SK-N-SH (cell line): ENCODE data around the gene SPRR2F. TPM values are rescaled to one million over a fixed set of nuclear protein-coding genes. Genes with fewer than 3 reads are reported as not detected.

Experiments used
- CTCF ChIA-PET: fragments of 300-600, 350-600 bp; formaldehyde crosslinking; extraction: SDS; loops from one replicate; lab custom pipeline; 2021; lab: Yijun Ruan, JAX
- POLR2A ChIA-PET: fragments of 350-600 bp; sonication (Branson Sonifier 250); formaldehyde crosslinking; extraction: SDS; loops from one replicate; lab custom pipeline; 2020; ENCODE audit warnings: antibody characterized with exemption, inconsistent platforms; lab: Yijun Ruan, JAX
- DNase-seq: peaks from one replicate; pipeline ENCODE4 v3.0.0; 2012
- H2AFZ ChIP-seq: fragments of 200-600 bp; sonication (generic); 2 replicates; pipeline ENCODE4 v1.8.1; 2016; ENCODE audit warnings: antibody characterized with exemption, mild to moderate bottlenecking, low read depth
- H3F3A ChIP-seq: fragments of 200-600 bp; sonication (generic); replicated peaks from 2 replicates; pipeline ENCODE3; 2016; ENCODE audit warnings: antibody characterized with exemption, mild to moderate bottlenecking; ENCODE audit not compliant: insufficient read depth
- H3K27ac ChIP-seq, 2 experiments: fragments of 200-500 bp in 1 of 2; fragments of 200-600 bp in 1 of 2; sonication (Bioruptor generic) in 1 of 2; sonication (generic), shearing (Covaris generic) in 1 of 2; 2 replicates each; pipeline versions ENCODE4 v1.5.1 to v1.6.1; 2014 to 2016; ENCODE audit warnings: low read depth in 2 of 2, inconsistent platforms in 1 of 2, low read length in 1 of 2, mild to moderate bottlenecking in 1 of 2, mixed read lengths in 1 of 2
- H3K27me3 ChIP-seq: fragments of 200-600 bp; sonication (generic), shearing (Covaris generic); 2 replicates; pipeline ENCODE4 v1.6.1; 2016; ENCODE audit warnings: mixed run types; ENCODE audit not compliant: insufficient read depth
- H3K36me3 ChIP-seq, 2 experiments: fragments of 200-500 bp in 1 of 2; fragments of 200-600 bp in 1 of 2; sonication (Bioruptor generic) in 1 of 2; sonication (generic) in 1 of 2; replicated peaks in 1 of 2; 2 replicates each; pipeline versions ENCODE3 to v1.5.1; 2014 to 2016; ENCODE audit warnings: low read length in 1 of 2, mild to moderate bottlenecking in 1 of 2; ENCODE audit not compliant: insufficient read depth in 2 of 2, control insufficient read depth in 1 of 2
- H3K4me1 ChIP-seq, 2 experiments: fragments of 200-500 bp in 1 of 2; fragments of 200-600 bp in 1 of 2; sonication (Bioruptor generic) in 1 of 2; sonication (generic), shearing (Covaris generic) in 1 of 2; 2 replicates each; pipeline versions ENCODE4 v1.5.1 to v1.6.1; 2014 to 2016; ENCODE audit warnings: low read depth in 1 of 2, low read length in 1 of 2, mixed run types in 1 of 2; ENCODE audit not compliant: insufficient read depth in 2 of 2, control insufficient read depth in 1 of 2
- H3K4me2 ChIP-seq: fragments of 200-600 bp; sonication (generic), shearing (Covaris generic); 2 replicates; pipeline ENCODE4 v1.6.1; 2017; ENCODE audit warnings: mixed run types
- H3K4me3 ChIP-seq, 2 experiments: fragments of 200-500 bp in 1 of 2; fragments of 200-600 bp in 1 of 2; sonication (Bioruptor generic) in 1 of 2; sonication (generic), shearing (Covaris generic) in 1 of 2; 2 replicates each; pipeline versions ENCODE4 v1.5.1 to v1.8.1; 2014 to 2016; ENCODE audit warnings: low read depth in 2 of 2, inconsistent platforms in 1 of 2, low read length in 1 of 2, mild to moderate bottlenecking in 1 of 2, mixed read lengths in 1 of 2, moderate library complexity in 1 of 2
- H3K79me2 ChIP-seq: fragments of 200-600 bp; sonication (generic); 2 replicates; pipeline ENCODE4 v1.8.1; 2017; ENCODE audit warnings: mild to moderate bottlenecking; ENCODE audit not compliant: insufficient read depth
- H3K9ac ChIP-seq: fragments of 200-600 bp; sonication (generic); 2 replicates; pipeline ENCODE4 v1.6.1; 2017; ENCODE audit warnings: mixed run types
- H3K9me2 ChIP-seq: fragments of 200-600 bp; sonication (generic); 2 replicates; pipeline ENCODE4 v1.6.1; 2017; ENCODE audit warnings: mixed run types
- H3K9me3 ChIP-seq: fragments of 200-600 bp; sonication (generic); 2 replicates; pipeline ENCODE4 v1.6.1; 2017; ENCODE audit warnings: mixed run types, mild to moderate bottlenecking, moderate library complexity
- H4K20me1 ChIP-seq: fragments of 200-600 bp; sonication (generic); 2 replicates; pipeline ENCODE4 v1.6.1; 2017; ENCODE audit warnings: mild to moderate bottlenecking, mixed run types; ENCODE audit not compliant: insufficient read depth
- CHD2 ChIP-seq: fragments of 150-350 bp; IDR thresholded peaks from 2 replicates; pipeline ENCODE4 v1.6.1; 2018; ENCODE audit warnings: low read length; ENCODE audit not compliant: partially characterized antibody
- CTCF ChIP-seq: fragments of 200-600 bp; sonication (generic); IDR thresholded peaks from 2 replicates; pipeline ENCODE4 v1.6.1; 2017; ENCODE audit warnings: antibody characterized with exemption, mild to moderate bottlenecking, moderate library complexity
- EZH2phosphoT487 ChIP-seq: fragments of 200-600 bp; sonication (generic); IDR thresholded peaks from 2 replicates; pipeline ENCODE4 v1.6.1; 2017; ENCODE audit warnings: low read depth, mixed run types, mild to moderate bottlenecking, antibody characterized with exemption, moderate library complexity, borderline replicate concordance
- FOXM1 ChIP-seq: IDR thresholded peaks from 2 replicates; pipeline ENCODE4 v1.4.0; 2012; ENCODE audit warnings: low read depth, mild to moderate bottlenecking
- MXI1 ChIP-seq: IDR thresholded peaks from 2 replicates; pipeline ENCODE4 v1.6.1; 2012; ENCODE audit warnings: mild to moderate bottlenecking, low read depth, low read length, improper control_type of control experiment
- NFIC ChIP-seq: IDR thresholded peaks from 2 replicates; pipeline ENCODE4 v1.4.0; 2012; ENCODE audit warnings: borderline replicate concordance
- POLR2AphosphoS5 ChIP-seq: IDR thresholded peaks from 2 replicates; pipeline ENCODE4 v1.6.1; 2012; ENCODE audit warnings: low read depth, low read length
- RCOR1 ChIP-seq: fragments of 150-350 bp; IDR thresholded peaks from 2 replicates; pipeline ENCODE4 v1.6.1; 2017; ENCODE audit warnings: antibody characterized with exemption, low read length
- REST ChIP-seq: IDR thresholded peaks from 2 replicates; pipeline ENCODE4 v1.6.1; 2012; ENCODE audit warnings: mild to moderate bottlenecking, low read depth, low read length, moderate library complexity
- TAF1 ChIP-seq: IDR thresholded peaks from 2 replicates; pipeline ENCODE4 v1.6.1; 2012; ENCODE audit warnings: low read depth, mild to moderate bottlenecking, low read length, moderate library complexity, borderline replicate concordance
- TEAD4 ChIP-seq: IDR thresholded peaks from 2 replicates; pipeline ENCODE4 v1.4.0; 2012; ENCODE audit warnings: mild to moderate bottlenecking, borderline replicate concordance; ENCODE audit not compliant: insufficient read depth
- USF1 ChIP-seq: IDR thresholded peaks from 2 replicates; pipeline ENCODE4 v1.4.0; 2012; ENCODE audit warnings: low read depth, borderline replicate concordance
- USF2 ChIP-seq: fragments of 150-350 bp; IDR thresholded peaks from 2 replicates; pipeline ENCODE4 v1.6.1; 2017; ENCODE audit warnings: antibody characterized with exemption, low read length, low read depth, borderline replicate concordance
- ZBTB33 ChIP-seq: IDR thresholded peaks from 2 replicates; pipeline ENCODE4 v1.4.0; 2012; ENCODE audit warnings: low read depth, borderline replicate concordance
- WGBS: methylation state at CpG from one replicate; pipeline ENCODE4 v1.1.6; 2017; ENCODE audit warnings: low lambda C conversion rate; 5-methylcytosine and 5-hydroxymethylcytosine counted together
- polyA plus RNA-seq, 3 experiments: library from polyadenylated mRNA; depleted of rRNA; stranded (reverse); fragments of >200 nt; gene quantifications; 2 replicates each; pipeline ENCODE4 v1.2.3, GENCODE V29; 2012

Gene SPRR2F
- polyA plus RNA-seq, 1 of the 3 experiments (the other 2 are of a cell fraction), result not detected

GRCh38 chr1:153133743-153134142 lies 20.4 kb upstream of the SPRR2F start:
- ChIA-PET CTCF (no interaction called here), POLR2A (no interaction called here)
- Histone ChIP-seq H3K4me3 (no peak overlapping the region), H3K36me3 (no peaks in the 10 kb centered on the region), H3K4me1 (no peaks in the 10 kb centered on the region), H4K20me1 (no peaks in the 10 kb centered on the region), H3K9ac (no peak overlapping the region), H3K9me2 (0 out of 2 replicates have a peak, but pooled peaks cover 2% of the 10 kb centered on the region), H3K27ac (no peak overlapping the region), H3F3A (no peaks in the 10 kb centered on the region), H3K9me3 (no peaks in the 10 kb centered on the region), H3K27me3 (no peaks in the 10 kb centered on the region), H3K79me2 (no peaks in the 10 kb centered on the region), H2AFZ (no peak overlapping the region), H3K4me2 (no peak overlapping the region)
- no peak for DNase-seq
- WGBS, result 0% methylated on average over 1 of the region's 2 CpGs
- no peak for TF ChIP-seq REST
- no peak for TF ChIP-seq CHD2
- TF ChIP-seq TEAD4, result no peak
- TF ChIP-seq USF2, result no peak
- TF ChIP-seq EZH2phosphoT487, result no peak
- no peak for TF ChIP-seq POLR2AphosphoS5
- no peak for TF ChIP-seq ZBTB33
- no peak for TF ChIP-seq USF1
- no peak for TF ChIP-seq FOXM1
- no peak for TF ChIP-seq CTCF
- TF ChIP-seq RCOR1, result no peak
- no peak for TF ChIP-seq NFIC
- no peak for TF ChIP-seq MXI1
- TF ChIP-seq TAF1, result no peak
